ENCODE results near the gene ZNF652.

ZNF652 gene

DNA sequence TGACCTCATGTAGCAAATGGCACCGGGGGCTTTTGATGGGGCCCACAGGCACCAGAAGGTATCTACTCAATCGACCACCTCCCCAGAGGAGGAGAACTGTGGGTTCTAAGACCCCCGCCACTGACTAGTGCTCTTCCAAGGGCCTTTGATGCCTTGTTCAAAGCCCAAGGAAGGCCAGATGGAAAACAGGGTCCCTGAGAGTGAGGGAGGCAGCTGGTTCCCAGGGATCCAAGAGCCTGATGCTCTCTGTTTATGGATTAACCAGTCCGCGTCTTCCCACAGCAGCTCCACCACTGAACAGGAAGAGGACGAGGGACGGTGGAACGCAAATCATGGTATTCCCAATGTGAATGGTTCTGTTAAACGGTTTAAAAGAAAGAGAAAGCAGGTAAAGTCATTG, 45.0 kb upstream of the ZNF652 start:
- H3K79me2 ChIP-seq (ENCODE audit: insufficient read depth, low read length), result no peaks in the 10 kb centered on the region
- no peak overlapping the region for H3K4me3 ChIP-seq (ENCODE audit: low read depth, low read length, poor library complexity, severe bottlenecking)
- no peaks in the 10 kb centered on the region for H3K27me3 ChIP-seq (ENCODE audit: insufficient read depth, low read length)
- no peaks in the 10 kb centered on the region for H3K4me1 ChIP-seq (ENCODE audit: insufficient read depth, low read length, severe bottlenecking)
- H3K36me3 ChIP-seq (ENCODE audit: insufficient read depth, low read length), result peaks cover 90% of the 10 kb centered on the region
- H3K9ac ChIP-seq (ENCODE audit: low read length), result no peak overlapping the region
- no peak overlapping the region for H2AFZ ChIP-seq (ENCODE audit: low read length)
- no peak overlapping the region for H3K27ac ChIP-seq (ENCODE audit: low read depth, low read length, poor library complexity, severe bottlenecking)
- no peak for TF ChIP-seq EZH2 (IDR thresholded peaks at IDR 0.05; ENCODE audit: borderline replicate concordance, low read length)
- TF ChIP-seq, protein P1, sequence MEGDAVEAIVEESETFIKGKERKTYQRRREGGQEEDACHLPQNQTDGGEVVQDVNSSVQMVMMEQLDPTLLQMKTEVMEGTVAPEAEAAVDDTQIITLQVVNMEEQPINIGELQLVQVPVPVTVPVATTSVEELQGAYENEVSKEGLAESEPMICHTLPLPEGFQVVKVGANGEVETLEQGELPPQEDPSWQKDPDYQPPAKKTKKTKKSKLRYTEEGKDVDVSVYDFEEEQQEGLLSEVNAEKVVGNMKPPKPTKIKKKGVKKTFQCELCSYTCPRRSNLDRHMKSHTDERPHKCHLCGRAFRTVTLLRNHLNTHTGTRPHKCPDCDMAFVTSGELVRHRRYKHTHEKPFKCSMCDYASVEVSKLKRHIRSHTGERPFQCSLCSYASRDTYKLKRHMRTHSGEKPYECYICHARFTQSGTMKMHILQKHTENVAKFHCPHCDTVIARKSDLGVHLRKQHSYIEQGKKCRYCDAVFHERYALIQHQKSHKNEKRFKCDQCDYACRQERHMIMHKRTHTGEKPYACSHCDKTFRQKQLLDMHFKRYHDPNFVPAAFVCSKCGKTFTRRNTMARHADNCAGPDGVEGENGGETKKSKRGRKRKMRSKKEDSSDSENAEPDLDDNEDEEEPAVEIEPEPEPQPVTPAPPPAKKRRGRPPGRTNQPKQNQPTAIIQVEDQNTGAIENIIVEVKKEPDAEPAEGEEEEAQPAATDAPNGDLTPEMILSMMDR (IDR thresholded peaks at IDR 0.05; ENCODE audit: low read length), result no peak
- H4K20me1 ChIP-seq (ENCODE audit: insufficient read depth, low read length), result no peaks in the 10 kb centered on the region
- no peaks in the 10 kb centered on the region for H3K9me3 ChIP-seq (ENCODE audit: low read length)
- H3F3A ChIP-seq (ENCODE audit: insufficient read depth, low read length), result no peaks in the 10 kb centered on the region
- no peaks in the 10 kb centered on the region for H3K9me2 ChIP-seq (ENCODE audit: low read depth, low read length)
- H3K4me2 ChIP-seq (ENCODE audit: low read length), result no peak overlapping the region

DNA sequence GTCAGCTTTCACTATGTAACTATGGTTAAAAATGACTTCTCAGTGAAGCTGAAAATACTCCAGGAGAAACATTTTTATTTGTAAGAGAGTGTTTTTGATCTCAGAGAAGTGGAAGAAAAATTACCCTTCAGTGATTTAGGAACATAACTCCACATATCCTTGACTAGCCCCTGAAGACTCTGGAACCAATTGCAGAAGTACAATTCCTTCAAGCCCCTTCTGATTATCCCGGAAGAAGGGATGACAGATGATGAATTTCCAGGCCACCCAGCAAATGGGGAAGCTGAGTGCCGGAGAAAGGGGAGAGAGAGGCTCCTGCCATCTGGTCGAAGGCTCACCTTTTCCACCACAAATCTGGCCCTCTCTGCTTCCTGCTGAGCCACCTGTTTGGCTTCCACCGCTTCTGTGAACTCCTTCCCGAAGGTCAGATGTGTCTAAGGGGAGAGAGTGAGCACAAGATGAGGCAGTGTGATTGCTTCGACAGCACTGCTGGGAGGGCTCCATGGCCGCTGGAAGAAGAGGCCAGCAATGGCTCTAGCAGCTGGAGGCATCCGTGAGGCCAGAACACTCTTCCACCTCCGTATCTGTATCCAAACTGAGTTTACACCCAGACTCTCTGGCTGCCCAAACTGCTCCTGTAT, 44.5 kb upstream of the ZNF652 start:
- Histone ChIP-seq H3K79me2 (ENCODE audit: insufficient read depth, low read length) (no peaks in the 10 kb centered on the region), H3K4me1 (ENCODE audit: insufficient read depth, low read length, severe bottlenecking) (no peaks in the 10 kb centered on the region), H2AFZ (ENCODE audit: low read length) (no peak overlapping the region), H3K27ac (ENCODE audit: low read depth, low read length, poor library complexity, severe bottlenecking) (no peak overlapping the region), H3K9ac (ENCODE audit: low read length) (no peak overlapping the region), H3K9me2 (ENCODE audit: low read depth, low read length) (no peaks in the 10 kb centered on the region), H3K9me3 (ENCODE audit: low read length) (no peaks in the 10 kb centered on the region), H4K20me1 (ENCODE audit: insufficient read depth, low read length) (no peaks in the 10 kb centered on the region), H3K4me3 (ENCODE audit: low read depth, low read length, poor library complexity, severe bottlenecking) (no peak overlapping the region), H3K4me2 (ENCODE audit: low read length) (no peak overlapping the region), H3K27me3 (ENCODE audit: insufficient read depth, low read length) (no peaks in the 10 kb centered on the region), H3K36me3 (ENCODE audit: insufficient read depth, low read length) (peaks cover 85% of the 10 kb centered on the region), H3F3A (ENCODE audit: insufficient read depth, low read length) (no peaks in the 10 kb centered on the region)
- TF ChIP-seq, protein P1 (IDR thresholded peaks at IDR 0.05; ENCODE audit: low read length), result no peak
- TF ChIP-seq EZH2 (IDR thresholded peaks at IDR 0.05; ENCODE audit: borderline replicate concordance, low read length), result no peak

DNA sequence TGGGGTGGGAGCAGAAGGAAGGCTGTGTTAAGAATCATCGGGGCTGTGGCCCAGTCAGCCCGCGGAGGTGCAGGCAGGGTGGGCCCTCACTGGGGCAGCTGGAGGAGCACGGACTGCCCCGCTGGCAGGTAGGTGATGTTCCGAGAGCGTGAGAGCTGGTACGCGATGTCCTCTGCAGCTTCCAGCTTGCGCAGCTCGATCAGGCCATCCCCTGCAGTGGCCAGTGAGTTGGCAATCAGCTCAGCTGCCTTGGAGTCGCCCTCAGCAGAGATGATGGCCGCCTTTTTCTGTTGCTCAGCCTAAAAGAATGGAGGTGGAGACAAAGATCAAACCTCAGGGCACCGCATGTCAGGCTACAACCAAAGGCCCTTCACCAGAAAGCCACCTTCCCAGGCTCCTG, 42.9 kb upstream of the ZNF652 start:
- Histone ChIP-seq H3K27ac (ENCODE audit: low read depth, low read length, poor library complexity, severe bottlenecking) (no peak overlapping the region), H2AFZ (ENCODE audit: low read length) (no peak overlapping the region), H3K4me1 (ENCODE audit: insufficient read depth, low read length, severe bottlenecking) (no peaks in the 10 kb centered on the region), H3F3A (ENCODE audit: insufficient read depth, low read length) (no peaks in the 10 kb centered on the region), H3K9ac (ENCODE audit: low read length) (no peak overlapping the region), H3K79me2 (ENCODE audit: insufficient read depth, low read length) (no peaks in the 10 kb centered on the region), H3K4me2 (ENCODE audit: low read length) (no peak overlapping the region), H4K20me1 (ENCODE audit: insufficient read depth, low read length) (no peaks in the 10 kb centered on the region), H3K36me3 (ENCODE audit: insufficient read depth, low read length) (peaks cover 68% of the 10 kb centered on the region), H3K27me3 (ENCODE audit: insufficient read depth, low read length) (no peaks in the 10 kb centered on the region), H3K9me3 (ENCODE audit: low read length) (no peaks in the 10 kb centered on the region), H3K4me3 (ENCODE audit: low read depth, low read length, poor library complexity, severe bottlenecking) (no peak overlapping the region), H3K9me2 (ENCODE audit: low read depth, low read length) (no peaks in the 10 kb centered on the region)
- no peak for TF ChIP-seq EZH2 (IDR thresholded peaks at IDR 0.05; ENCODE audit: borderline replicate concordance, low read length)
- TF ChIP-seq, protein P1 (IDR thresholded peaks at IDR 0.05; ENCODE audit: low read length), result no peak

Measured in OCI-LY1 (cell line).